Prostate gland (tissue), 2 donors: Measurements from ENCODE around the gene RIPK1.

Experiments
- CTCF ChIP-seq, 4 experiments: fragments of 200-600 bp in 2 of 4; fragments of 450-650 bp in 2 of 4; sonication (generic) in 2 of 4; IDR thresholded peaks; 1 replicate in 3 of 4; 2 replicates in 1 of 4; pipeline ENCODE4 v1.5.1; 2016 to 2019; ENCODE audit warnings: antibody characterized with exemption in 4 of 4, mild to moderate bottlenecking in 2 of 4, moderate library complexity in 2 of 4
- POLR2A ChIP-seq: fragments of 450-650 bp; IDR thresholded peaks from one replicate; pipeline ENCODE4 v1.6.1; 2016; ENCODE audit warnings: antibody characterized with exemption, mild to moderate bottlenecking

DNA sequence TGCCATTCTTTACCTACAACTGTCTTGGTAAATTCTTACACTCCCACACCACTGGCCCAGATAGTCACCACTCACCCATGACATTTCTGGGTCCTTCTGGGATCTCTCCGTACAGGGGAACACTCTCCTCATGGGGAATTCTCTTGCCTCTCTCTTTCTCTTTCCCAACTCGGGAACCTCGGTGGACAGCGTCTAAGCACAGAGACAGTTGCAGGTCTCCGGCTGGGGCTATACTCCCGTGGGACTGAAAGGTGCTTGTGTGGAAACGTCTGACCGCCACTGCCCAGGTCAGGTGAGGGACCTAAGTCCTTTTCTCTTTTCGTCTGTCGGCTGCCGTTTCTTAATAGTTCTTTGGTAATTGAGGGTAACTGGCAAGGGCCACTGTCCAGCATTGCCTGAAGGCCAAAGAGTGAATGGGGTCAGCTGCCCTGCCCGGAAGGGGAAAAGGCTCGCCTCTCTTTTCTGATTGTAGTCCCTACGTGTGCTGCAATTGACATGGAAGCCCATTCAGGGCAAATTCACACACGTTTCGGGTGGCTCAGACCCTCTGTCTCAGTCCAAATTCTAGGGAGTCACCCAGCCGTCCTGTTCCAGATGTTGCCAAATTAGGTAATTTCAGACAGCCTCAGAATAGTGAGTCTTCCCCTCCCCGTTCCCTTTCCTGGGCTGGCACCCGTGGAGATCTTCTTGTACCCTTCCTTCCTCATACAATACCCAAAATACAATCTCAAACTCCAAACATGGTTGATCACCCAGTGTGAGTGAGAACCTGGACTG, 31.2 kb upstream of the RIPK1 start:
- TF ChIP-seq CTCF (IDR thresholded peaks at IDR 0.05), result no peak
- TF ChIP-seq POLR2A, result no peak
